A673 (cell line): ENCODE data around the gene FAM151A.

ENCODE experiments used
- EZH2 ChIP-seq: fragments of 200-600 bp; sonication (generic); IDR thresholded peaks from 2 replicates; pipeline ENCODE4 v1.6.1; 2017; ENCODE audit warnings: borderline replicate concordance, low read depth, mild to moderate bottlenecking, mixed read lengths, antibody characterized with exemption, low read length; ENCODE audit not compliant: poor library complexity, severe bottlenecking
- TF ChIP-seq, protein P1 (sequence below): fragments of 300-800, 200-600 bp; sonication (generic); conservative IDR thresholded peaks from 2 replicates; pipeline ENCODE4 v1.5.1; 2017; ENCODE audit warnings: low read depth, mild to moderate bottlenecking, antibody characterized with exemption, low read length, moderate library complexity, mixed read lengths

DNA sequence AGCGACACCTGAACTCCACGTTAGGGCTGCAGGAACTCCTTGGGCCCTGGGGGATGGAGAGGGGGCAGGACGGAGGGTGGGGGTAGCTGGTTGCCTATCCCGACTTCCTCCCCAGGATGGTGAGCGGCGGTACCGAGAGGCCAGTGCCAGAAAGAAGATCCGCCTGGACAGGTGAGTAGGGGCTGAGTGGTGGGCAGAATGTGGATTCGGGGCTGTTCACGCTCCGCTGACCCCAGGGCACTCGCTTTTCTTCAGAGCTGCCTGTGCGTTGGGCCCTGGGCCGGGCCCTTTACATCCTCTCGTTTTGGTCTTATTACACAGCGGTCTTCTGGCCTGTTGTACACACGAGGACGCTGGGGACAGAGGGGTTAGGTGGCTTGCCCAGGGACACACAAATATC lies 20.8 kb downstream of the FAM151A start:
- TF ChIP-seq, protein P1, sequence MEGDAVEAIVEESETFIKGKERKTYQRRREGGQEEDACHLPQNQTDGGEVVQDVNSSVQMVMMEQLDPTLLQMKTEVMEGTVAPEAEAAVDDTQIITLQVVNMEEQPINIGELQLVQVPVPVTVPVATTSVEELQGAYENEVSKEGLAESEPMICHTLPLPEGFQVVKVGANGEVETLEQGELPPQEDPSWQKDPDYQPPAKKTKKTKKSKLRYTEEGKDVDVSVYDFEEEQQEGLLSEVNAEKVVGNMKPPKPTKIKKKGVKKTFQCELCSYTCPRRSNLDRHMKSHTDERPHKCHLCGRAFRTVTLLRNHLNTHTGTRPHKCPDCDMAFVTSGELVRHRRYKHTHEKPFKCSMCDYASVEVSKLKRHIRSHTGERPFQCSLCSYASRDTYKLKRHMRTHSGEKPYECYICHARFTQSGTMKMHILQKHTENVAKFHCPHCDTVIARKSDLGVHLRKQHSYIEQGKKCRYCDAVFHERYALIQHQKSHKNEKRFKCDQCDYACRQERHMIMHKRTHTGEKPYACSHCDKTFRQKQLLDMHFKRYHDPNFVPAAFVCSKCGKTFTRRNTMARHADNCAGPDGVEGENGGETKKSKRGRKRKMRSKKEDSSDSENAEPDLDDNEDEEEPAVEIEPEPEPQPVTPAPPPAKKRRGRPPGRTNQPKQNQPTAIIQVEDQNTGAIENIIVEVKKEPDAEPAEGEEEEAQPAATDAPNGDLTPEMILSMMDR, result no peak
- TF ChIP-seq EZH2, result no peak
